ENCODE results near the gene HACL1. TPM values are rescaled to one million over a fixed set of nuclear protein-coding genes. Genes with fewer than 3 reads are reported as not detected.
A peak's percentile ranks its signal among the peaks of the same experiment; 100 is the strongest.
"Not testable (repeated sequence)": the region's sequence is repeated elsewhere in the genome, so short reads cannot be mapped to it uniquely, and the experiment has no call there.

Gene HACL1
- total RNA-seq, 2 experiments from 2014 or later: 25.8 to 29.1 TPM

GRCh38 chr3:15623535-15624440, 22.4 kb upstream of the HACL1 start:
- H3K36me3 Mint-ChIP-seq (ENCODE audit: low read depth): peaks cover 43% of the 10 kb centered on the region
- H3K27me3 Mint-ChIP-seq: no peaks in the 10 kb centered on the region
- no peak for DNase-seq
- peaks cover 25% of the 10 kb centered on the region for H3K4me1 Mint-ChIP-seq
- ChIA-PET POLR2A (interaction anchor here (1.6 kb wide), 1 partner anchor 23 kb away, joined by 6 read pairs; the partner anchor contains the start of genes BTD and HACL1), CTCF (interaction anchor here (1.5 kb wide), 1 partner anchor 22 kb away, joined by 3 read pairs; the partner anchor contains the start of gene BTD)
- H3K4me3 Mint-ChIP-seq: peak overlapping the region; percentile 9
- H3K27ac Mint-ChIP-seq: peak overlapping the region; percentile 23
- H3K9me3 Mint-ChIP-seq: peaks cover 34% of the 10 kb centered on the region

GRCh38 chr3:15619659-15620464, 18.5 kb upstream of the HACL1 start:
- peaks cover 18% of the 10 kb centered on the region for H3K4me1 Mint-ChIP-seq
- DNase-seq, H3K27ac Mint-ChIP-seq, CTCF ChIA-PET, H3K27me3 Mint-ChIP-seq, H3K4me3 Mint-ChIP-seq: not testable (repeated sequence)
- H3K36me3 Mint-ChIP-seq (ENCODE audit: low read depth): peaks cover 43% of the 10 kb centered on the region
- H3K9me3 Mint-ChIP-seq: peaks cover 34% of the 10 kb centered on the region
- POLR2A ChIA-PET: interaction anchor here (0.7 kb wide), 1 partner anchor 109 kb away, joined by 3 read pairs; no protein-coding TSS in a partner anchor

- CTCF ChIA-PET: no interaction called here
- Mint-ChIP-seq H3K27me3 (peaks cover 2% of the 10 kb centered on the region), H3K27ac (no peak overlapping the region), H3K4me3 (no peak overlapping the region), H3K4me1 (no peaks in the 10 kb centered on the region), H3K9me3 (peaks cover 18% of the 10 kb centered on the region), H3K36me3 (ENCODE audit: low read depth) (peaks cover 18% of the 10 kb centered on the region)
- no peak for DNase-seq
- POLR2A ChIA-PET: no interaction called here
These were observed 14.7 kb upstream of the HACL1 start for GRCh38 chr3:15616053-15616452.

GRCh38 chr3:15614958-15615357, 13.6 kb upstream of the HACL1 start:
- POLR2A ChIA-PET: no interaction called here
- H3K4me3 Mint-ChIP-seq: no peak overlapping the region
- peaks cover 10% of the 10 kb centered on the region for H3K36me3 Mint-ChIP-seq (ENCODE audit: low read depth)
- H3K9me3 Mint-ChIP-seq: peaks cover 11% of the 10 kb centered on the region
- peaks cover 2% of the 10 kb centered on the region for H3K27me3 Mint-ChIP-seq
- H3K27ac Mint-ChIP-seq: no peak overlapping the region
- CTCF ChIA-PET: no interaction called here
- no peaks in the 10 kb centered on the region for H3K4me1 Mint-ChIP-seq
- DNase-seq: no peak

- Mint-ChIP-seq H3K4me3 (no peak overlapping the region), H3K27ac (no peak overlapping the region), H3K4me1 (no peaks in the 10 kb centered on the region), H3K9me3 (no peaks in the 10 kb centered on the region), H3K36me3 (ENCODE audit: low read depth) (no peaks in the 10 kb centered on the region), H3K27me3 (peaks cover 2% of the 10 kb centered on the region)
- POLR2A ChIA-PET: interaction anchor here (0.7 kb wide), 1 partner anchor 9 kb away, joined by 3 read pairs; no protein-coding TSS in a partner anchor
- no peak for DNase-seq
- CTCF ChIA-PET: interaction anchor here (0.8 kb wide), 1 partner anchor 19 kb away, joined by 4 read pairs; no protein-coding TSS in a partner anchor
These were observed 10.6 kb upstream of the HACL1 start for GRCh38 chr3:15612001-15612400.

- H3K27ac Mint-ChIP-seq: no peak overlapping the region
- POLR2A ChIA-PET: no interaction called here
- H3K4me1 Mint-ChIP-seq: no peaks in the 10 kb centered on the region
- DNase-seq: no peak
- no peaks in the 10 kb centered on the region for H3K9me3 Mint-ChIP-seq
- peaks cover 2% of the 10 kb centered on the region for H3K36me3 Mint-ChIP-seq (ENCODE audit: low read depth)
- peaks cover 2% of the 10 kb centered on the region for H3K27me3 Mint-ChIP-seq
- CTCF ChIA-PET: no interaction called here
- no peak overlapping the region for H3K4me3 Mint-ChIP-seq
These were observed 9.6 kb upstream of the HACL1 start for GRCh38 chr3:15611018-15611417.

- no peak for DNase-seq
- H3K9me3 Mint-ChIP-seq: no peaks in the 10 kb centered on the region
- POLR2A ChIA-PET: no interaction called here
- H3K27me3 Mint-ChIP-seq: peaks cover 2% of the 10 kb centered on the region
- H3K4me1 Mint-ChIP-seq: no peaks in the 10 kb centered on the region
- H3K36me3 Mint-ChIP-seq (ENCODE audit: low read depth): peaks cover 2% of the 10 kb centered on the region
- no peak overlapping the region for H3K4me3 Mint-ChIP-seq
- CTCF ChIA-PET: no interaction called here
- no peak overlapping the region for H3K27ac Mint-ChIP-seq
These were observed 8.9 kb upstream of the HACL1 start for GRCh38 chr3:15610082-15610759.

GRCh38 chr3:15606434-15606891, 5.1 kb upstream of the HACL1 start:
- no peak overlapping the region for H3K27ac Mint-ChIP-seq
- ChIA-PET POLR2A (no interaction called here), CTCF (interaction anchor here (0.6 kb wide), 2 partner anchors 78 to 85 kb away, joined by 3 to 4 read pairs; partner anchors contain the start of gene COLQ)
- H3K9me3 Mint-ChIP-seq: no peaks in the 10 kb centered on the region
- peaks cover 15% of the 10 kb centered on the region for H3K4me1 Mint-ChIP-seq
- H3K4me3 Mint-ChIP-seq: no peak overlapping the region
- peaks cover 18% of the 10 kb centered on the region for H3K36me3 Mint-ChIP-seq (ENCODE audit: low read depth)
- DNase-seq: no peak
- no peaks in the 10 kb centered on the region for H3K27me3 Mint-ChIP-seq

GRCh38 chr3:15604584-15604983, 3.2 kb upstream of the HACL1 start:
- Mint-ChIP-seq H3K36me3 (ENCODE audit: low read depth) (peaks cover 23% of the 10 kb centered on the region), H3K4me1 (peaks cover 29% of the 10 kb centered on the region)
- H3K9me3 Mint-ChIP-seq, H3K4me3 Mint-ChIP-seq, H3K27me3 Mint-ChIP-seq, H3K27ac Mint-ChIP-seq, DNase-seq, POLR2A ChIA-PET: not testable (repeated sequence)
- CTCF ChIA-PET: interaction anchor here (0.5 kb wide), 1 partner anchor 500 kb away, joined by 7 read pairs; no protein-coding TSS in a partner anchor

- not testable (repeated sequence) for H3K9me3 Mint-ChIP-seq
These were observed 1.4 kb upstream of the HACL1 start for GRCh38 chr3:15602816-15603215.

GRCh38 chr3:15602146-15602536, 772 bp upstream of the HACL1 start:
- ChIA-PET CTCF (interaction anchor here (0.8 kb wide), 1 partner anchor 22 kb away, joined by 3 read pairs; no protein-coding TSS in a partner anchor), POLR2A (interaction anchor here (0.6 to 2.2 kb wide), 14 partner anchors 14 to 503 kb away, joined by 3 to 12 read pairs (median 4); partner anchors contain the start of genes ANKRD28, CAPN7 and RBSN)
- Mint-ChIP-seq H3K9me3 (no peaks in the 10 kb centered on the region), H3K36me3 (ENCODE audit: low read depth) (peaks cover 43% of the 10 kb centered on the region), H3K27ac (peak overlapping the region; percentile 99), H3K4me3 (peak overlapping the region; percentile 100), H3K27me3 (no peaks in the 10 kb centered on the region), H3K4me1 (peaks cover 41% of the 10 kb centered on the region)
- DNase-seq: no peak

More at GRCh38 chr3:15602816-15603215, 1.4 kb upstream of the HACL1 start:
- CTCF ChIA-PET, H3K27me3 Mint-ChIP-seq, DNase-seq: not testable (repeated sequence)
- peak overlapping the region; percentile 18 for H3K27ac Mint-ChIP-seq
- peaks cover 36% of the 10 kb centered on the region for H3K36me3 Mint-ChIP-seq (ENCODE audit: low read depth)
- H3K4me3 Mint-ChIP-seq: peak overlapping the region; percentile 100
- POLR2A ChIA-PET: interaction anchor here (1.0 to 2.2 kb wide), 2 partner anchors 9 to 67 kb away, joined by 3 to 6 read pairs; no protein-coding TSS in a partner anchor
- peaks cover 39% of the 10 kb centered on the region for H3K4me1 Mint-ChIP-seq

- Mint-ChIP-seq H3K27ac (peak overlapping the region; percentile 99), H3K4me3 (peak overlapping the region; percentile 100), H3K4me1 (peaks cover 41% of the 10 kb centered on the region), H3K27me3 (no peaks in the 10 kb centered on the region), H3K9me3 (no peaks in the 10 kb centered on the region), H3K36me3 (ENCODE audit: low read depth) (peaks cover 47% of the 10 kb centered on the region)
- ChIA-PET CTCF (interaction anchor here (1.1 to 1.2 kb wide), 5 partner anchors 28 to 401 kb away, joined by 3 to 4 read pairs (median 3); no protein-coding TSS in a partner anchor), POLR2A (interaction anchor here (0.7 to 2.2 kb wide), 15 partner anchors 13 to 1241 kb away, joined by 3 to 12 read pairs (median 4); partner anchors contain the start of genes ANKRD28, CAPN7 and RBSN)
- DNase-seq: no peak
These were observed 347 bp downstream of the HACL1 start for GRCh38 chr3:15601046-15601398.
